Hepatocyte (in vitro differentiated cells): ENCODE data around the gene UBXN7. TPM values are rescaled to one million over a fixed set of nuclear protein-coding genes. Genes with fewer than 3 reads are reported as not detected.

ENCODE experiments used
- DNase-seq: peaks from one replicate; pipeline ENCODE4 v3.0.0-alpha.2; 2016; ENCODE audit warnings: low spot score
- H2AFZ ChIP-seq: fragments of 200-600 bp; sonication (generic); 2 replicates; pipeline ENCODE4 v1.6.0; 2016; ENCODE audit warnings: antibody characterized with exemption, mild to moderate bottlenecking
- H3K27ac ChIP-seq: fragments of 200-600 bp; sonication (generic); 2 replicates; pipeline ENCODE4 v1.5.1; 2016; ENCODE audit warnings: mild to moderate bottlenecking
- H3K27me3 ChIP-seq: fragments of 200-600 bp; sonication (generic); 2 replicates; pipeline ENCODE4 v1.6.1; 2016
- H3K36me3 ChIP-seq: fragments of 200-600 bp; sonication (generic); replicated peaks from 2 replicates; pipeline ENCODE4 v1.5.1; 2016; ENCODE audit warnings: low read depth; ENCODE audit not compliant: insufficient read depth
- H3K4me1 ChIP-seq: fragments of 200-600 bp; sonication (generic); 2 replicates; pipeline ENCODE4 v1.5.1; 2016; ENCODE audit warnings: mild to moderate bottlenecking, moderate library complexity; ENCODE audit not compliant: insufficient read depth
- H3K4me2 ChIP-seq: fragments of 200-600 bp; sonication (generic); 2 replicates; pipeline ENCODE4 v1.6.0; 2016
- H3K4me3 ChIP-seq: fragments of 200-600 bp; sonication (generic); 2 replicates; pipeline ENCODE4 v1.5.1; 2016; ENCODE audit warnings: mild to moderate bottlenecking
- H3K79me2 ChIP-seq: fragments of 200-600 bp; sonication (generic); 2 replicates; pipeline ENCODE4 v1.6.0; 2017; ENCODE audit warnings: mild to moderate bottlenecking
- H3K9me2 ChIP-seq: fragments of 200-600 bp; sonication (generic); replicated peaks from 2 replicates; pipeline ENCODE4 v1.6.0; 2017; ENCODE audit warnings: mild to moderate bottlenecking; ENCODE audit not compliant: insufficient read depth
- H3K9me3 ChIP-seq: fragments of 200-600 bp; sonication (generic); 2 replicates; pipeline ENCODE4 v1.5.1; 2016; ENCODE audit warnings: low read depth, mild to moderate bottlenecking
- H4K20me1 ChIP-seq: fragments of 200-600 bp; sonication (generic); 2 replicates; pipeline ENCODE4 v1.6.0; 2016; ENCODE audit warnings: mild to moderate bottlenecking; ENCODE audit not compliant: insufficient read depth, poor library complexity, severe bottlenecking
- CTCF ChIP-seq: fragments of 200-600 bp; sonication (generic); IDR thresholded peaks from 2 replicates; pipeline ENCODE4 v1.5.1; 2016; ENCODE audit warnings: antibody characterized with exemption, mild to moderate bottlenecking; ENCODE audit not compliant: poor library complexity
- EZH2 ChIP-seq: fragments of 200-600 bp; sonication (generic); IDR thresholded peaks from 2 replicates; pipeline ENCODE4 v1.6.1; 2016; ENCODE audit warnings: antibody characterized with exemption, mild to moderate bottlenecking, borderline replicate concordance
- EZH2phosphoT487 ChIP-seq: fragments of 200-600 bp; sonication (generic); IDR thresholded peaks from one replicate; pipeline ENCODE4 v1.6.1; 2018; ENCODE audit warnings: antibody characterized with exemption, mild to moderate bottlenecking, low read depth, moderate library complexity; ENCODE audit not compliant: unreplicated experiment, severe bottlenecking
- WGBS: methylation state at CpG from one replicate; pipeline ENCODE4 v1.1.6; 2016; ENCODE audit warnings: low lambda C conversion rate; ENCODE audit errors: missing lambda C conversion rate; 5-methylcytosine and 5-hydroxymethylcytosine counted together
- polyA plus RNA-seq: library from polyadenylated mRNA; unstranded; fragments of >200 nt; fragmentation: Nextera tagmentation; extraction: Ambion mirVana; gene quantifications from 2 replicates; pipeline ENCODE4 v1.2.1, GENCODE V29; 2016
- total RNA-seq: library from RNA; depleted of rRNA; stranded (reverse); fragments of >200 nt; gene quantifications from 2 replicates; pipeline ENCODE4 v1.2.3, GENCODE V29; 2014

Gene UBXN7
- total and polyA plus RNA-seq, 2 experiments from 2014 or later: 18.6 to 32.4 TPM

DNA sequence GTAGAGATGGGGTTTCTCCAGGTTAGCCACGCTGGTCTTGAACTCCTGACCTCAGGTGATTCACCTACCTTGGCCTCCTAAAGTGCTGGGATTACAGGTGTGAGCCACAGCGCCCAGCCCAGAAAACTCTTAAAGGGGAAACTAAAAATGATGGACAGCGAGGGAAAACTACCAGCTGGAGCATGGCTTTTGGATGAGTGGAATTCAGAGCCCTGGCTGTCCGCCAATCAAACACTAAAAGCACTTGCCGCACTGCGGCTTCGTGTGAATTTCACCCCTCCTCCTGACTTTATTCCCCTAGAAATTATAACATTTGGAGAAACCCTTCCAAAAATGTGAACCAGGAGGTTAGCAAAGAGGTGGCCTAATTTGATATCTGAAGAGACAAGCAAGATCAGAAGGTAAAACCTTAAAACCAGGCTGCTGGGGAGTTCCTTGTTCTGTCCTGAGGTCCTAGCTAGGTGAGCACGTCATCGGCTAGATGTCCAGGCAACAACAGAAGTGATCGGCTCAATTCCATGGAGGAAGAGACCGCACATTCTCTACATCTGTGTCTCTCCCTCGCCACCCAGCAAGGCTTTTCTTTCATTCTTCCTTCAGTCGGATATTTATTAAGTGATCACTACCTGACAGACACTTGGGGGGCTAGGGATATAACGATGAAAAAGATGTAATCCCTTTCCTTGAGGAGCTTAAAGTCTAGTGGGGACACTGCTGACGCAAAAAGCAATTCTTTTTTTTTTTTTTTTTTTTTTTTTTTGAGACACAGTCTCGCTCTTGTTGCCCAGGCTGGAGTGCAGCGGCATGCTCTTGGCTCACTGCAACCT, 95.7 kb downstream of the UBXN7 start:
- 92% methylated on average over 17 of the region's 17 CpGs for WGBS
- Histone ChIP-seq H2AFZ (no peak overlapping the region), H3K27ac (no peak overlapping the region), H3K79me2 (no peaks in the 10 kb centered on the region), H3K4me2 (no peak overlapping the region), H4K20me1 (no peaks in the 10 kb centered on the region), H3K4me1 (no peaks in the 10 kb centered on the region), H3K9me3 (no peaks in the 10 kb centered on the region), H3K4me3 (no peak overlapping the region), H3K9me2 (no peaks in the 10 kb centered on the region), H3K27me3 (no peaks in the 10 kb centered on the region), H3K36me3 (no peaks in the 10 kb centered on the region)
- no peak for DNase-seq
- no peak for TF ChIP-seq EZH2phosphoT487
- no peak for TF ChIP-seq CTCF
- TF ChIP-seq EZH2: no peak

DNA sequence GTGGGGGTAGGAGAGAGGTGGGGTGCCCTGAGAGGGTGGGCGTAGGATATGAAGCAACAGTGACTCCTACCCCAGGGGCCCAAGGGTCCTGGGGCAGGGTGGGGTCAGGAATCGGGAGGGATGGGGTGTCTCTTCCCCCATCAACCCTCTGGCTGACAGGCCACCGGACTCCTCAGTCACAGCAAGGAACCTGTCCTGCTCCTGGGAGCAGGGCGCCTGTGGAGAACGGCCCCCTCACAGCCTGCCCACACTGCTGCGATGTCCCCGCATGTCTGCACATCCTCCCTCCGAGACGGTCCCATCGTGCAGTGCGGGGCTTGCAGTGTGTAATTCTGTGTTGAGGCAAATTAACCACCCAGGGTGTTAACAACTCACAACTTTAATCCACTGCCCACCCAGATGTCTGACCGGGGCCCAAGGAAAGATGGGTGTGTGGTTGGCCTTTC, 96.7 kb downstream of the UBXN7 start:
- no peak overlapping the region for H3K4me2 ChIP-seq
- no peaks in the 10 kb centered on the region for H3K36me3 ChIP-seq
- H3K79me2 ChIP-seq: no peaks in the 10 kb centered on the region
- 82% methylated on average over 12 of the region's 12 CpGs for WGBS
- no peak overlapping the region for H3K27ac ChIP-seq
- no peak for DNase-seq
- no peaks in the 10 kb centered on the region for H4K20me1 ChIP-seq
- H3K4me1 ChIP-seq: no peaks in the 10 kb centered on the region
- H3K27me3 ChIP-seq: no peaks in the 10 kb centered on the region
- TF ChIP-seq CTCF (no peak), EZH2 (no peak), EZH2phosphoT487 (no peak)
- H2AFZ ChIP-seq: no peak overlapping the region
- no peaks in the 10 kb centered on the region for H3K9me2 ChIP-seq
- H3K9me3 ChIP-seq: no peaks in the 10 kb centered on the region
- no peak overlapping the region for H3K4me3 ChIP-seq

GRCh38 chr3:196334982-196335381, 97.2 kb downstream of the UBXN7 start:
- H3K36me3 ChIP-seq: no peaks in the 10 kb centered on the region
- H3K27ac ChIP-seq: no peak overlapping the region
- no peaks in the 10 kb centered on the region for H3K79me2 ChIP-seq
- TF ChIP-seq CTCF (no peak), EZH2 (no peak), EZH2phosphoT487 (no peak)
- H3K4me3 ChIP-seq: no peak overlapping the region
- no peak overlapping the region for H2AFZ ChIP-seq
- no peak for DNase-seq
- H3K4me1 ChIP-seq: no peaks in the 10 kb centered on the region
- H3K9me2 ChIP-seq: no peaks in the 10 kb centered on the region
- no CpG with 5 or more reads among the region's 1 CpG for WGBS
- H3K4me2 ChIP-seq: no peak overlapping the region
- H3K9me3 ChIP-seq: no peaks in the 10 kb centered on the region
- no peaks in the 10 kb centered on the region for H4K20me1 ChIP-seq
- no peaks in the 10 kb centered on the region for H3K27me3 ChIP-seq
